ENCODE data around the gene RCOR2.

The RCOR2 gene

GRCh38 chr11:63920126-63920938 lies 3.4 kb upstream of the RCOR2 start:
- Histone ChIP-seq H3K27ac (ENCODE audit: low read length) (peak overlapping the region; percentile 99), H3K27me3 (ENCODE audit: control insufficient read depth, insufficient read depth, low read length) (no peaks in the 10 kb centered on the region), H3K36me3 (ENCODE audit: control insufficient read depth, low read depth, low read length) (no peaks in the 10 kb centered on the region), H3K4me1 (ENCODE audit: control insufficient read depth, low read depth, low read length) (peaks cover 21% of the 10 kb centered on the region), H3K9ac (ENCODE audit: low read length) (peak overlapping the region; percentile 87), H3K9me3 (ENCODE audit: control insufficient read depth, low read depth, low read length) (no peaks in the 10 kb centered on the region), H3K4me3 (ENCODE audit: low read length) (peak overlapping the region; percentile 67)

GRCh38 chr11:63919267-63920125 lies 2.5 kb upstream of the RCOR2 start:
- Histone ChIP-seq H3K4me1 (ENCODE audit: control insufficient read depth, low read depth, low read length) (peaks cover 21% of the 10 kb centered on the region), H3K9ac (ENCODE audit: low read length) (peak overlapping the region; percentile 87), H3K36me3 (ENCODE audit: control insufficient read depth, low read depth, low read length) (peaks cover 7% of the 10 kb centered on the region), H3K9me3 (ENCODE audit: control insufficient read depth, low read depth, low read length) (no peaks in the 10 kb centered on the region), H3K27me3 (ENCODE audit: control insufficient read depth, insufficient read depth, low read length) (no peaks in the 10 kb centered on the region), H3K27ac (ENCODE audit: low read length) (peak overlapping the region; percentile 99), H3K4me3 (ENCODE audit: low read length) (peak overlapping the region; percentile 67)

- peaks cover 16% of the 10 kb centered on the region for H3K36me3 ChIP-seq (ENCODE audit: control insufficient read depth, low read depth, low read length)
- peak overlapping the region; percentile 99 for H3K27ac ChIP-seq (ENCODE audit: low read length)
- H3K4me1 ChIP-seq (ENCODE audit: control insufficient read depth, low read depth, low read length), result peaks cover 21% of the 10 kb centered on the region
- H3K27me3 ChIP-seq (ENCODE audit: control insufficient read depth, insufficient read depth, low read length), result no peaks in the 10 kb centered on the region
- H3K9ac ChIP-seq (ENCODE audit: low read length), result peak overlapping the region; percentile 87
- H3K9me3 ChIP-seq (ENCODE audit: control insufficient read depth, low read depth, low read length), result no peaks in the 10 kb centered on the region
- H3K4me3 ChIP-seq (ENCODE audit: low read length), result peak overlapping the region; percentile 67
Observed at GRCh38 chr11:63918507-63919191, 1.7 kb upstream of the RCOR2 start.

GRCh38 chr11:63917692-63918506 lies 935 bp upstream of the RCOR2 start:
- Histone ChIP-seq H3K36me3 (ENCODE audit: control insufficient read depth, low read depth, low read length) (peaks cover 16% of the 10 kb centered on the region), H3K4me3 (ENCODE audit: low read length) (peak overlapping the region; percentile 67), H3K4me1 (ENCODE audit: control insufficient read depth, low read depth, low read length) (peaks cover 21% of the 10 kb centered on the region), H3K9ac (ENCODE audit: low read length) (peak overlapping the region; percentile 87), H3K9me3 (ENCODE audit: control insufficient read depth, low read depth, low read length) (no peaks in the 10 kb centered on the region), H3K27ac (ENCODE audit: low read length) (peak overlapping the region; percentile 99), H3K27me3 (ENCODE audit: control insufficient read depth, insufficient read depth, low read length) (no peaks in the 10 kb centered on the region)

- peak overlapping the region; percentile 51 for H3K27ac ChIP-seq (ENCODE audit: low read length)
- H3K9me3 ChIP-seq (ENCODE audit: control insufficient read depth, low read depth, low read length), result no peaks in the 10 kb centered on the region
- H3K9ac ChIP-seq (ENCODE audit: low read length), result peak overlapping the region; percentile 90
- peaks cover 26% of the 10 kb centered on the region for H3K36me3 ChIP-seq (ENCODE audit: control insufficient read depth, low read depth, low read length)
- peaks cover 21% of the 10 kb centered on the region for H3K4me1 ChIP-seq (ENCODE audit: control insufficient read depth, low read depth, low read length)
- H3K4me3 ChIP-seq (ENCODE audit: low read length), result peak overlapping the region; percentile 81
- H3K27me3 ChIP-seq (ENCODE audit: control insufficient read depth, insufficient read depth, low read length), result no peaks in the 10 kb centered on the region
Observed at GRCh38 chr11:63915961-63916836, 765 bp downstream of the RCOR2 start.

- Histone ChIP-seq H3K9ac (ENCODE audit: low read length) (no peak overlapping the region), H3K27me3 (ENCODE audit: control insufficient read depth, insufficient read depth, low read length) (no peaks in the 10 kb centered on the region), H3K4me1 (ENCODE audit: control insufficient read depth, low read depth, low read length) (peaks cover 25% of the 10 kb centered on the region), H3K27ac (ENCODE audit: low read length) (no peak overlapping the region), H3K9me3 (ENCODE audit: control insufficient read depth, low read depth, low read length) (no peaks in the 10 kb centered on the region), H3K4me3 (ENCODE audit: low read length) (peak overlapping the region; percentile 81), H3K36me3 (ENCODE audit: control insufficient read depth, low read depth, low read length) (peaks cover 26% of the 10 kb centered on the region)
Observed at GRCh38 chr11:63914896-63915691, 1.9 kb downstream of the RCOR2 start.

GRCh38 chr11:63913866-63914830 lies 2.8 kb downstream of the RCOR2 start:
- Histone ChIP-seq H3K4me1 (ENCODE audit: control insufficient read depth, low read depth, low read length) (peaks cover 29% of the 10 kb centered on the region), H3K4me3 (ENCODE audit: low read length) (no peak overlapping the region), H3K9me3 (ENCODE audit: control insufficient read depth, low read depth, low read length) (no peaks in the 10 kb centered on the region), H3K27me3 (ENCODE audit: control insufficient read depth, insufficient read depth, low read length) (no peaks in the 10 kb centered on the region), H3K27ac (ENCODE audit: low read length) (no peak overlapping the region), H3K9ac (ENCODE audit: low read length) (no peak overlapping the region), H3K36me3 (ENCODE audit: control insufficient read depth, low read depth, low read length) (peaks cover 26% of the 10 kb centered on the region)

GRCh38 chr11:63912678-63913077 lies 4.3 kb downstream of the RCOR2 start:
- no peak overlapping the region for H3K27ac ChIP-seq (ENCODE audit: low read length)
- H3K36me3 ChIP-seq (ENCODE audit: control insufficient read depth, low read depth, low read length), result peaks cover 26% of the 10 kb centered on the region
- H3K4me3 ChIP-seq (ENCODE audit: low read length), result no peak overlapping the region
- no peak overlapping the region for H3K9ac ChIP-seq (ENCODE audit: low read length)
- H3K27me3 ChIP-seq (ENCODE audit: control insufficient read depth, insufficient read depth, low read length), result no peaks in the 10 kb centered on the region
- peaks cover 26% of the 10 kb centered on the region for H3K4me1 ChIP-seq (ENCODE audit: control insufficient read depth, low read depth, low read length)
- H3K9me3 ChIP-seq (ENCODE audit: control insufficient read depth, low read depth, low read length), result no peaks in the 10 kb centered on the region

- Histone ChIP-seq H3K4me3 (ENCODE audit: low read length) (no peak overlapping the region), H3K27ac (ENCODE audit: low read length) (no peak overlapping the region), H3K9ac (ENCODE audit: low read length) (no peak overlapping the region), H3K36me3 (ENCODE audit: control insufficient read depth, low read depth, low read length) (peaks cover 26% of the 10 kb centered on the region), H3K4me1 (ENCODE audit: control insufficient read depth, low read depth, low read length) (peaks cover 28% of the 10 kb centered on the region), H3K9me3 (ENCODE audit: control insufficient read depth, low read depth, low read length) (no peaks in the 10 kb centered on the region), H3K27me3 (ENCODE audit: control insufficient read depth, insufficient read depth, low read length) (no peaks in the 10 kb centered on the region)
Observed at GRCh38 chr11:63911876-63912275, 5.1 kb downstream of the RCOR2 start.
